ENCODE measurements around the gene ZNF563. TPM values are rescaled to one million over a fixed set of nuclear protein-coding genes. Genes with fewer than 3 reads are reported as not detected.

Gene ZNF563
- total and polyA plus RNA-seq, 10 of the 15 experiments (the other 5 are each of a cell fraction or from before 2014, with no cell fraction given), result 1.7 to 6.4 (median 2.8) TPM

- TF ChIP-seq, protein P1, sequence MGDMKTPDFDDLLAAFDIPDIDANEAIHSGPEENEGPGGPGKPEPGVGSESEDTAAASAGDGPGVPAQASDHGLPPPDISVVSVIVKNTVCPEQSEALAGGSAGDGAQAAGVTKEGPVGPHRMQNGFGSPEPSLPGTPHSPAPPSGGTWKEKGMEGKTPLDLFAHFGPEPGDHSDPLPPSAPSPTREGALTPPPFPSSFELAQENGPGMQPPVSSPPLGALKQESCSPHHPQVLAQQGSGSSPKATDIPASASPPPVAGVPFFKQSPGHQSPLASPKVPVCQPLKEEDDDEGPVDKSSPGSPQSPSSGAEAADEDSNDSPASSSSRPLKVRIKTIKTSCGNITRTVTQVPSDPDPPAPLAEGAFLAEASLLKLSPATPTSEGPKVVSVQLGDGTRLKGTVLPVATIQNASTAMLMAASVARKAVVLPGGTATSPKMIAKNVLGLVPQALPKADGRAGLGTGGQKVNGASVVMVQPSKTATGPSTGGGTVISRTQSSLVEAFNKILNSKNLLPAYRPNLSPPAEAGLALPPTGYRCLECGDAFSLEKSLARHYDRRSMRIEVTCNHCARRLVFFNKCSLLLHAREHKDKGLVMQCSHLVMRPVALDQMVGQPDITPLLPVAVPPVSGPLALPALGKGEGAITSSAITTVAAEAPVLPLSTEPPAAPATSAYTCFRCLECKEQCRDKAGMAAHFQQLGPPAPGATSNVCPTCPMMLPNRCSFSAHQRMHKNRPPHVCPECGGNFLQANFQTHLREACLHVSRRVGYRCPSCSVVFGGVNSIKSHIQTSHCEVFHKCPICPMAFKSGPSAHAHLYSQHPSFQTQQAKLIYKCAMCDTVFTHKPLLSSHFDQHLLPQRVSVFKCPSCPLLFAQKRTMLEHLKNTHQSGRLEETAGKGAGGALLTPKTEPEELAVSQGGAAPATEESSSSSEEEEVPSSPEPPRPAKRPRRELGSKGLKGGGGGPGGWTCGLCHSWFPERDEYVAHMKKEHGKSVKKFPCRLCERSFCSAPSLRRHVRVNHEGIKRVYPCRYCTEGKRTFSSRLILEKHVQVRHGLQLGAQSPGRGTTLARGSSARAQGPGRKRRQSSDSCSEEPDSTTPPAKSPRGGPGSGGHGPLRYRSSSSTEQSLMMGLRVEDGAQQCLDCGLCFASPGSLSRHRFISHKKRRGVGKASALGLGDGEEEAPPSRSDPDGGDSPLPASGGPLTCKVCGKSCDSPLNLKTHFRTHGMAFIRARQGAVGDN (IDR thresholded peaks at IDR 0.05), result no peak; the same call in 1 of the 2 replicates
- peak; percentile 34 for TF ChIP-seq SMAD1 (IDR thresholded peaks at IDR 0.05; ENCODE audit: low read depth, partially characterized antibody)
- TF ChIP-seq HSF1 (IDR thresholded peaks at IDR 0.05; ENCODE audit: low read depth, low read length), result no peak
- TF ChIP-seq, protein P2, sequence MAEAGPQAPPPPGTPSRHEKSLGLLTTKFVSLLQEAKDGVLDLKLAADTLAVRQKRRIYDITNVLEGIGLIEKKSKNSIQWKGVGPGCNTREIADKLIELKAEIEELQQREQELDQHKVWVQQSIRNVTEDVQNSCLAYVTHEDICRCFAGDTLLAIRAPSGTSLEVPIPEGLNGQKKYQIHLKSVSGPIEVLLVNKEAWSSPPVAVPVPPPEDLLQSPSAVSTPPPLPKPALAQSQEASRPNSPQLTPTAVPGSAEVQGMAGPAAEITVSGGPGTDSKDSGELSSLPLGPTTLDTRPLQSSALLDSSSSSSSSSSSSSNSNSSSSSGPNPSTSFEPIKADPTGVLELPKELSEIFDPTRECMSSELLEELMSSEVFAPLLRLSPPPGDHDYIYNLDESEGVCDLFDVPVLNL (IDR thresholded peaks at IDR 0.05; ENCODE audit: low read depth, low read length), result peak; percentile 87
- peak; percentile 97 for TF ChIP-seq PBX3 (IDR thresholded peaks at IDR 0.05; ENCODE audit: insufficient replicate concordance, low read depth, low read length)
- no peak for TF ChIP-seq WRNIP1 (IDR thresholded peaks at IDR 0.05; ENCODE audit: borderline replicate concordance, low read depth, low read length)
- TF ChIP-seq JUNB (IDR thresholded peaks at IDR 0.05), result no peak
- TF ChIP-seq BHLHE40 (IDR thresholded peaks at IDR 0.05; ENCODE audit: borderline replicate concordance in 1 of 2, low read depth in 2 of 2, low read length in 1 of 2), result peak in 1 of 2 experiments; percentile 63; a peak in 1 of 4 replicates
- TF ChIP-seq ZBED1 (IDR thresholded peaks at IDR 0.05; ENCODE audit: borderline replicate concordance), result no peak
- no peak for TF ChIP-seq ATF2 (IDR thresholded peaks at IDR 0.05; ENCODE audit: low read length)
- TF ChIP-seq CHD2 (IDR thresholded peaks at IDR 0.05; ENCODE audit: borderline replicate concordance, low read depth, low read length), result peak; percentile 88
- no peak for TF ChIP-seq ZSCAN29 (IDR thresholded peaks at IDR 0.05)
- no peak for TF ChIP-seq MYB (IDR thresholded peaks at IDR 0.05; ENCODE audit: borderline replicate concordance, low read depth, low read length)
- peak; percentile 21 for TF ChIP-seq FOS (IDR thresholded peaks at IDR 0.05; ENCODE audit: borderline replicate concordance, extremely low read depth, insufficient read length)
- TF ChIP-seq TCF12 (IDR thresholded peaks at IDR 0.05; ENCODE audit: low read depth, low read length), result peak; percentile 33; the same call in 1 of the 2 replicates
- TF ChIP-seq ZZZ3 (IDR thresholded peaks at IDR 0.05; ENCODE audit: control insufficient read depth, insufficient read length, low read depth), result no peak
Observed at GRCh38 chr19:12333162-12334159, at the start of gene ZNF563 (continued).

Data from GM12878 (cell line).